BJ (cell line): ENCODE measurements around the gene PPIP5K1. TPM values are rescaled to one million over a fixed set of nuclear protein-coding genes. Genes with fewer than 3 reads are reported as not detected.

Experiments
- CTCF ChIA-PET: fragments of 350-600 bp; formaldehyde crosslinking; extraction: SDS; loops from one replicate; lab custom pipeline; 2021; ENCODE audit warnings: antibody characterized with exemption, inconsistent platforms; lab: Yijun Ruan, JAX
- POLR2A ChIA-PET: fragments of 300-600 bp; sonication (Branson Sonifier 250); formaldehyde crosslinking; extraction: SDS; loops from one replicate; lab custom pipeline; 2021; ENCODE audit warnings: antibody characterized with exemption; lab: Charles Lee
- DNase-seq: peaks from one replicate; pipeline ENCODE4 v3.0.0-alpha.2; 2011; ENCODE audit warnings: low read depth
- H3K27me3 ChIP-seq: 2 replicates; pipeline ENCODE4 v1.6.0; 2011; ENCODE audit warnings: low read length; ENCODE audit not compliant: control insufficient read depth, insufficient read depth
- H3K36me3 ChIP-seq: 2 replicates; pipeline ENCODE4 v1.5.1; 2011; ENCODE audit warnings: low read length; ENCODE audit not compliant: control insufficient read depth, insufficient read depth
- H3K4me3 ChIP-seq: 2 replicates; pipeline ENCODE4 v1.5.1; 2011; ENCODE audit warnings: low read depth, mild to moderate bottlenecking, control low read depth, low read length
- CTCF ChIP-seq: IDR thresholded peaks from 2 replicates; pipeline ENCODE4 v1.5.1; 2011; ENCODE audit warnings: low read depth, mild to moderate bottlenecking, control low read depth, inconsistent platforms, low read length, moderate library complexity; ENCODE audit not compliant: insufficient read depth
- polyA plus RNA-seq: library from polyadenylated mRNA; depleted of rRNA; stranded (reverse); fragments of >200 nt; gene quantifications from 2 replicates; pipeline ENCODE4 v1.2.3, GENCODE V29; 2011; rRNA removed
- small RNA-seq: library from RNA; depleted of rRNA; stranded (forward); fragments of <200 nt; gene quantifications from one replicate; pipeline ENCODE3, GENCODE V24; 2012; ENCODE audit warnings: low replicate concordance, low read depth; ENCODE audit not compliant: insufficient read length

Gene PPIP5K1
- polyA plus RNA-seq, 1 experiment = 29.2 TPM

- DNase-seq = no peak
- H3K36me3 ChIP-seq = peaks cover 4% of the 10 kb centered on the region
- H3K27me3 ChIP-seq = no peaks in the 10 kb centered on the region
- CTCF ChIA-PET = no interaction called here
- no peak for TF ChIP-seq CTCF
- POLR2A ChIA-PET = no interaction called here
- no peak overlapping the region for H3K4me3 ChIP-seq
Observed at GRCh38 chr15:43487271-43487895, 102.6 kb downstream of the PPIP5K1 start.

GRCh38 chr15:43484455-43484854 is 105.6 kb downstream of the PPIP5K1 start:
- CTCF ChIA-PET = interaction anchor here (0.8 to 1.6 kb wide), 3 partner anchors 9 to 30 kb away, joined by 3 read pairs; no protein-coding TSS in a partner anchor
- TF ChIP-seq CTCF = no peak
- H3K27me3 ChIP-seq = no peaks in the 10 kb centered on the region
- peaks cover 7% of the 10 kb centered on the region for H3K36me3 ChIP-seq
- no peak for DNase-seq
- H3K4me3 ChIP-seq = no peak overlapping the region
- POLR2A ChIA-PET = no interaction called here

Small RNAs within 50 kb of the gene (small RNA-seq; reads per million reads assigned to genes)
- not detected for gene RNU6-554P
- gene RNU6-610P = not detected

Other genes starting within 250 kb of the PPIP5K1 start
- 6.4 TPM in 2 replicates for gene ZSCAN29, start 219.2 kb downstream of the PPIP5K1 start, polyA plus RNA-seq
- 10.2 and 10.3 TPM in 2 replicates for gene TUBGCP4, start 219.1 kb downstream of the PPIP5K1 start, polyA plus RNA-seq
- gene TP53BP1, start 97.1 kb downstream of the PPIP5K1 start, polyA plus RNA-seq = 48.3 and 59.9 TPM in 2 replicates
- gene MAP1A, start 72.6 kb downstream of the PPIP5K1 start, polyA plus RNA-seq = 32.9 and 54.0 TPM in 2 replicates
- 0.12 and 0.25 TPM in 2 replicates for gene CKMT1B, start 3.8 kb upstream of the PPIP5K1 start, polyA plus RNA-seq
- gene STRC, start 28.6 kb upstream of the PPIP5K1 start, polyA plus RNA-seq = not detected in 2 replicates
- gene CATSPER2, start 58.6 kb upstream of the PPIP5K1 start, polyA plus RNA-seq = 1.1 and 1.9 TPM in 2 replicates
- gene CKMT1A, start 103.7 kb upstream of the PPIP5K1 start, polyA plus RNA-seq = 0.17 TPM in 1 of 2 replicates, not detected in the other
- 199 and 425 TPM in 2 replicates for gene PDIA3, start 156.2 kb upstream of the PPIP5K1 start, polyA plus RNA-seq
- 1.2 and 2.0 TPM in 2 replicates for gene ELL3, start 186.8 kb upstream of the PPIP5K1 start, polyA plus RNA-seq
- gene SERF2, start 202.1 kb upstream of the PPIP5K1 start, polyA plus RNA-seq = 848 and 929 TPM in 2 replicates
- gene SERINC4, start 210.0 kb upstream of the PPIP5K1 start, polyA plus RNA-seq = 0.04 TPM in 1 of 2 replicates, not detected in the other
- gene HYPK, start 210.4 kb upstream of the PPIP5K1 start, polyA plus RNA-seq = 3.4 and 7.8 TPM in 2 replicates
- 13.1 and 23.4 TPM in 2 replicates for gene MFAP1, start 234.5 kb upstream of the PPIP5K1 start, polyA plus RNA-seq
- gene WDR76, start 236.8 kb upstream of the PPIP5K1 start, polyA plus RNA-seq = 1.5 and 3.4 TPM in 2 replicates